ENCODE data around the gene INPP5A.
"Not testable (repeated sequence)": the region's sequence is repeated elsewhere in the genome, so short reads cannot be mapped to it uniquely, and the experiment has no call there.

Gene INPP5A

GRCh38 chr10:132674311-132674710 is 136.7 kb downstream of the INPP5A start:
- DNase-seq (ENCODE audit: insufficient read length, low spot score) = no peak
- TF ChIP-seq PAX5 (IDR thresholded peaks at IDR 0.05; ENCODE audit: insufficient read depth, low read length, severe bottlenecking) (no peak), TAF1 (IDR thresholded peaks at IDR 0.05; ENCODE audit: low read depth, low read length) (no peak), POU2F2 (IDR thresholded peaks at IDR 0.05; ENCODE audit: low read depth, low read length) (no peak), SPI1 (IDR thresholded peaks at IDR 0.05; ENCODE audit: low read depth, low read length) (no peak), POLR2AphosphoS5 (IDR thresholded peaks at IDR 0.05; ENCODE audit: low read depth, low read length) (no peak)
- FAIRE-seq = no peak

- FAIRE-seq = no peak
- DNase-seq (ENCODE audit: insufficient read length, low spot score) = no peak
- TF ChIP-seq POLR2AphosphoS5 (IDR thresholded peaks at IDR 0.05; ENCODE audit: low read depth, low read length) (no peak), TAF1 (IDR thresholded peaks at IDR 0.05; ENCODE audit: low read depth, low read length) (no peak), POLR2A (IDR thresholded peaks at IDR 0.05; ENCODE audit: low read depth, low read length) (no peak), PAX5 (IDR thresholded peaks at IDR 0.05; ENCODE audit: insufficient read depth, low read length, severe bottlenecking) (no peak), POU2F2 (IDR thresholded peaks at IDR 0.05; ENCODE audit: low read depth, low read length) (no peak), SPI1 (IDR thresholded peaks at IDR 0.05; ENCODE audit: low read depth, low read length) (no peak)
Observed at GRCh38 chr10:132675031-132675740, 137.6 kb downstream of the INPP5A start.

GRCh38 chr10:132676193-132676891 is 138.8 kb downstream of the INPP5A start:
- DNase-seq (ENCODE audit: insufficient read length, low spot score) = no peak
- TF ChIP-seq POLR2A (IDR thresholded peaks at IDR 0.05; ENCODE audit: low read depth, low read length) = no peak
- TF ChIP-seq POU2F2 (IDR thresholded peaks at IDR 0.05; ENCODE audit: low read depth, low read length) = no peak
- no peak for TF ChIP-seq PAX5 (IDR thresholded peaks at IDR 0.05; ENCODE audit: insufficient read depth, low read length, severe bottlenecking)
- no peak for TF ChIP-seq TAF1 (IDR thresholded peaks at IDR 0.05; ENCODE audit: low read depth, low read length)
- TF ChIP-seq POLR2AphosphoS5 (IDR thresholded peaks at IDR 0.05; ENCODE audit: low read depth, low read length) = no peak
- TF ChIP-seq SPI1 (IDR thresholded peaks at IDR 0.05; ENCODE audit: low read depth, low read length) = no peak
- no peak for FAIRE-seq

GRCh38 chr10:132677096-132677472 is 139.5 kb downstream of the INPP5A start:
- no peak for TF ChIP-seq TAF1 (IDR thresholded peaks at IDR 0.05; ENCODE audit: low read depth, low read length)
- TF ChIP-seq POLR2AphosphoS5 (IDR thresholded peaks at IDR 0.05; ENCODE audit: low read depth, low read length) = no peak
- no peak for TF ChIP-seq SPI1 (IDR thresholded peaks at IDR 0.05; ENCODE audit: low read depth, low read length)
- no peak for TF ChIP-seq POU2F2 (IDR thresholded peaks at IDR 0.05; ENCODE audit: low read depth, low read length)
- no peak for TF ChIP-seq PAX5 (IDR thresholded peaks at IDR 0.05; ENCODE audit: insufficient read depth, low read length, severe bottlenecking)
- no peak for FAIRE-seq
- DNase-seq (ENCODE audit: insufficient read length, low spot score) = no peak

GRCh38 chr10:132677473-132678227 is 140.1 kb downstream of the INPP5A start:
- no peak for FAIRE-seq
- no peak for DNase-seq (ENCODE audit: insufficient read length, low spot score)
- TF ChIP-seq POU2F2 (IDR thresholded peaks at IDR 0.05; ENCODE audit: low read depth, low read length) = no peak
- TF ChIP-seq PAX5 (IDR thresholded peaks at IDR 0.05; ENCODE audit: insufficient read depth, low read length, severe bottlenecking) = no peak
- TF ChIP-seq TAF1 (IDR thresholded peaks at IDR 0.05; ENCODE audit: low read depth, low read length) = no peak
- no peak for TF ChIP-seq POLR2A (IDR thresholded peaks at IDR 0.05; ENCODE audit: low read depth, low read length)
- no peak for TF ChIP-seq SPI1 (IDR thresholded peaks at IDR 0.05; ENCODE audit: low read depth, low read length)
- no peak for TF ChIP-seq POLR2AphosphoS5 (IDR thresholded peaks at IDR 0.05; ENCODE audit: low read depth, low read length)

GRCh38 chr10:132678436-132679216 is 141.0 kb downstream of the INPP5A start:
- FAIRE-seq = no peak
- no peak for DNase-seq (ENCODE audit: insufficient read length, low spot score)
- TF ChIP-seq PAX5 (IDR thresholded peaks at IDR 0.05; ENCODE audit: insufficient read depth, low read length, severe bottlenecking) (no peak), POLR2A (IDR thresholded peaks at IDR 0.05; ENCODE audit: low read depth, low read length) (no peak), POLR2AphosphoS5 (IDR thresholded peaks at IDR 0.05; ENCODE audit: low read depth, low read length) (no peak)

- TF ChIP-seq POU2F2 (IDR thresholded peaks at IDR 0.05; ENCODE audit: low read depth, low read length) (no peak), POLR2A (IDR thresholded peaks at IDR 0.05; ENCODE audit: low read depth, low read length) (no peak), PAX5 (IDR thresholded peaks at IDR 0.05; ENCODE audit: insufficient read depth, low read length, severe bottlenecking) (no peak), POLR2AphosphoS5 (IDR thresholded peaks at IDR 0.05; ENCODE audit: low read depth, low read length) (no peak), TAF1 (IDR thresholded peaks at IDR 0.05; ENCODE audit: low read depth, low read length) (no peak), SPI1 (IDR thresholded peaks at IDR 0.05; ENCODE audit: low read depth, low read length) (no peak)
- DNase-seq (ENCODE audit: insufficient read length, low spot score) = no peak
- no peak for FAIRE-seq
Observed at GRCh38 chr10:132679217-132679595, 141.6 kb downstream of the INPP5A start.

- no peak for DNase-seq (ENCODE audit: insufficient read length, low spot score)
- no peak for FAIRE-seq
- TF ChIP-seq PAX5 (IDR thresholded peaks at IDR 0.05; ENCODE audit: insufficient read depth, low read length, severe bottlenecking) (no peak), TAF1 (IDR thresholded peaks at IDR 0.05; ENCODE audit: low read depth, low read length) (no peak), POU2F2 (IDR thresholded peaks at IDR 0.05; ENCODE audit: low read depth, low read length) (no peak), POLR2AphosphoS5 (IDR thresholded peaks at IDR 0.05; ENCODE audit: low read depth, low read length) (no peak), SPI1 (IDR thresholded peaks at IDR 0.05; ENCODE audit: low read depth, low read length) (no peak), POLR2A (IDR thresholded peaks at IDR 0.05; ENCODE audit: low read depth, low read length) (no peak)
Observed at GRCh38 chr10:132679640-132680039, 142.1 kb downstream of the INPP5A start.

GRCh38 chr10:132680741-132681140 is 143.2 kb downstream of the INPP5A start:
- not testable (repeated sequence) for FAIRE-seq; DNase-seq (ENCODE audit: insufficient read length, low spot score)
